ENCODE data around the gene AFDN.

GRCh38 chr6:167858086-167858591 is 31.4 kb downstream of the AFDN start:
- TF ChIP-seq POLR2A (IDR thresholded peaks at IDR 0.05) (no peak), CTCF (IDR thresholded peaks at IDR 0.05) (no peak), POLR2AphosphoS5 (IDR thresholded peaks at IDR 0.05; ENCODE audit: insufficient read depth in 1 of 2, low read depth in 1 of 2) (no peak)

All from vagina (tissue), 2 donors.